C4-2B (cell line): ENCODE data around the gene C9orf78.

ENCODE experiments used
- CTCF ChIP-seq: fragments of 450-650 bp; conservative IDR thresholded peaks from 2 replicates; pipeline ENCODE4 v1.5.1; 2017; ENCODE audit warnings: mild to moderate bottlenecking
- ZFX ChIP-seq: fragments of 450-650 bp; IDR thresholded peaks from 2 replicates; pipeline ENCODE4 v1.6.1; 2017

DNA sequence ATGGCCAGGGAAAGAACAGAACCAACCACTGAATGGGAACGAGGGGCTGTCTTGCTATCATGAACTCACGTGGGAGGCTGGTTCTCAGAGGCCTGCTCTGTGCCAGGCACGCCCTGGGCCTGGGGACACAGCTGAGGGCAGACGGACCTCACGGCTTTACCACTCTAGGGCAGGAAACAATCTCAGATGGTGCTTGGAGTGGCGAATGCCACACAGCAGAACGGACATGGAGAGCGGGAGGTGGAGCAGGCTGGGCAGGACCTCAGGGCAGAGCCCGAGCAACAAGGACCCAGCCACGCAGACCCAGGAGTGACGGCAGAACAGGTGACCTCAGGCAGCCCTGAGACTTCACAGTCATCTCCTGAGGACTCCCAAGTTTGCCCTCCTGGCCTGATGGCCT, 19.8 kb downstream of the C9orf78 start:
- TF ChIP-seq CTCF (no peak), ZFX (no peak)
